GM12872 (cell line): Measurements from ENCODE around the gene NT5C2.

Experiments
- TF ChIP-seq, protein P1 (sequence below): IDR thresholded peaks from 3 replicates; pipeline ENCODE4 v1.5.1; 2011; ENCODE audit warnings: low read depth, mild to moderate bottlenecking, low read length, moderate library complexity; ENCODE audit not compliant: insufficient read depth

NT5C2 gene

DNA sequence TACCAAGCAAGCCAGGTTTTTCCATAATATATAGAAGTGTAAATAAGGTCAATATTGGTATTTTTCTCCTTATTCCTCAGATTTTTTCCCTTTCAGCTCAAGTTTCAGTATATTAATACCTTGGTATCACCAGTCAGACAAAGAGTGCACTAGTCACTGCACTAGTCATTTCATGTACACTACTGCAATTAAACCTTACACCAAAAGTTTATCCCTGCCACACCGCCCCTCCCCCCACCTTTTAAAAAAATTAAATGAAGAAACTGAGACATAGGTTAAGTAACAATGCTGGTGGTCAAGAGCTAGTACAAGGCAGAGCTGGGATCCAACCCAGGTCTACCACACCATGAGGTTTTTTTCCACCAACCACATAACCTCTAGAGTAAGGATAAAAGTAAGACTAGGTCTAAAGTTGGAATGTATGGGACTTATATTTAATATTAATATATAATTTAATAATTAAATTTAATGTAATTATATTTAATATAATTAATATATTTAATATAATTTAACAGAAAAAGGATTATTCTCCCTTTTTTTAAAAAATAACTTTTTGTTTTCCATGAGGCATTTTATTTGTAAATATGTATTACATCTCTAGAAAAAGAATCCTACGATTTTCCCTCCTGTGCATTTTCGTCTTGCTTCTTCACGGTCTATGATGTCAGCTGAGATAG lies 68.5 kb downstream of the NT5C2 start:
- TF ChIP-seq, protein P1, sequence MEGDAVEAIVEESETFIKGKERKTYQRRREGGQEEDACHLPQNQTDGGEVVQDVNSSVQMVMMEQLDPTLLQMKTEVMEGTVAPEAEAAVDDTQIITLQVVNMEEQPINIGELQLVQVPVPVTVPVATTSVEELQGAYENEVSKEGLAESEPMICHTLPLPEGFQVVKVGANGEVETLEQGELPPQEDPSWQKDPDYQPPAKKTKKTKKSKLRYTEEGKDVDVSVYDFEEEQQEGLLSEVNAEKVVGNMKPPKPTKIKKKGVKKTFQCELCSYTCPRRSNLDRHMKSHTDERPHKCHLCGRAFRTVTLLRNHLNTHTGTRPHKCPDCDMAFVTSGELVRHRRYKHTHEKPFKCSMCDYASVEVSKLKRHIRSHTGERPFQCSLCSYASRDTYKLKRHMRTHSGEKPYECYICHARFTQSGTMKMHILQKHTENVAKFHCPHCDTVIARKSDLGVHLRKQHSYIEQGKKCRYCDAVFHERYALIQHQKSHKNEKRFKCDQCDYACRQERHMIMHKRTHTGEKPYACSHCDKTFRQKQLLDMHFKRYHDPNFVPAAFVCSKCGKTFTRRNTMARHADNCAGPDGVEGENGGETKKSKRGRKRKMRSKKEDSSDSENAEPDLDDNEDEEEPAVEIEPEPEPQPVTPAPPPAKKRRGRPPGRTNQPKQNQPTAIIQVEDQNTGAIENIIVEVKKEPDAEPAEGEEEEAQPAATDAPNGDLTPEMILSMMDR: no peak

DNA sequence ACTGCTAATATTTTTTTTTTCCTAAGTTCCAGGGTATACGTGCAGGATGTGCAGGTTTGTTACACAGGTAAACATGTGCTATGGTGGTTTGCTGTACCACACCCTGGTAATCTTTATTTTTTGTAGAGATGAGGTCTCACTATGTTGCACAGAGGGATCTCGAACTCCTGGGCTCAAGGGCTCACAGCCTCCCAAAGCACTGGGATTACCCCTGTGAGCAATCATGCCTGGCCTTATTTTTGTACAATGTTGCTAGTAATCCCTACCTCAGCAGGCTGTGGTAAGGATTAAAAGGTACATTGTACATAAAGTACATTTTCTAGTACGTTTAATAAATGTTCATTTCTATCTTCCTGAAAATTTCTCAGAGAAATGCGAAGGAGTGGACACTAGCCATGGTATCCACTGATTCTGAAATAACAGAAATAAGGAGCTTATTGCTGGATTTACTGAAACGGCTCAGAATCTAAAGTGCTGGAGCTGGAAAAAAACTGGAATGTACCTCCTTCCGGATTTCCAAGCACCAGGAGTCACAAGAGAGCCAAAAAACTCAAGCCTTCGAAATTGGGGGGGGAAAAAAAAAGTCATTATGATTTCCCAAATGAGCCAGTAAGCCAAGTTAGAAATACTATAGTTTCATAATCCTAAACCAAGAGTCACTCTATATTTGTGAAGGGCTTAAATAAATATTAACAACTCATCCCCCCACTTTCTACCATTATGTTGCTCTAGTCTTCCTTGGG lies 69.6 kb downstream of the NT5C2 start:
- TF ChIP-seq, protein P1: no peak

DNA sequence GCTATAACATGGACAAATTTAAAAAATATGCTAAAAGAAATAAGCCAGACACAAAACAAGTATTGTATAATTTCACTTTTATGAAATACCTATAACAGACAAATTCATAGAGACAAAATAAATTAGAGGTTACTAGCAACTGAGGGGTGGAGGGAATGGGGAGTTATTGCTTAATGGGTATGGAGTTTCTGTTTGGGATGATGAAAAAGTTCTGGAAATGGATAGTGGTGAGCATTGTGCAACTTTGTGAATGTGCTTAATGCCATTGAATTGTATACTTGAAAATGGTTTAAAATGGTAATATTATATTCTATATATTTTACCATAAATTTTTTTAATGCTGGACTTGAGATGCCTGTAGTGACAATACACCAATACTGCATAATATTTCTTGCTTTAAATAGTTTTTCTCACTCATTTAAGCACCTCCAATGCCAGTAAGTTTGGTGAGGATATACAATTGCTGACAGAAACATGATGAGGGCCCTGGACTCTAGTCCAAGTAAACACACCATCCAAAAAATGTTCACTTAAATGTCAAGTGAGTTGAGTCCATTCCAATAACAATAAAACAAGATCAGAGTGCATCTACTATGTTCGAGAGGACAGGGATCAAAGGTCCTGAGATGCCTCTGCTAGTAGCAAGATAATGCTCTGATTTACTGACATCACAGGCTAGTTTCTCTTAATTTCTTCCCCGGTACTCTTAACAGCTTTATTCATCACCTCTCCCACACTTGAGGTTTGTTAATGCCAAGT lies 71.9 kb downstream of the NT5C2 start:
- TF ChIP-seq, protein P1: no peak

DNA sequence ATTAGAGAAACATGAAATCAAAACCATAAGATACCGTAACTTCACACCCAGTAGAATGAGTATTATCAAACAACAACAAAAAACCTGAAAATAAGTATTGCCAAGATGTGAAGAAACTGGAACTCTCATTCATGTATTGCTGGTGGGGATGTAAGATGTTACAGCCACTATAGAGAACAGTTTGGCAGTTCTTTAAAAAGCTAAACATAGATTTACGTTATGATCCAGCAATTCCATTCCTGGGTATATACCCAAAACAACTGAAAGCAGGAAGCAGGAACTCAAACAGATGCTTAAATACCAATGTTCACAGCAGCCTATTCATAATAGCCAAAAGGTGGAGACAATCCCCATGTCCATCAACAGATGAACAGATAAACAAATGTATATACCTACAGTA lies 72.5 kb downstream of the NT5C2 start:
- TF ChIP-seq, protein P1: no peak

DNA sequence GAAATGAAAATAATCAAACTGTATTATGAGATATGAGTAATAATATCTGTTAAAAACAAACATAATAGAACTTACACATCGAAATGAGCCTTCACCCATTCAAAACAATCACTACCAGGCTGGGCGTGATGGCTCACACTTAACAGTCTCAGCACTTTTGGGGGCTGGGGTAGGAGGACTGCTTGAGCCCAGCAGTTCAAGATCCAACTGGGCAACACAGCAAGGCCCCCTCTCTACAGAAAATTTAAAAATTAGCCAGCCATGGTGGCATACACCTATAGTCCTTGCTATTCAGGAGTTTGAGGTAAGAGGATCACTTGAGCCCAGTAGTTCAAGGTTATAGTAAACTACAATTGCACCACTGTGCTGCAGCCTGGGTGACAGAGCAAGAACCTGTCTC lies 75.8 kb downstream of the NT5C2 start:
- TF ChIP-seq, protein P1: no peak

DNA sequence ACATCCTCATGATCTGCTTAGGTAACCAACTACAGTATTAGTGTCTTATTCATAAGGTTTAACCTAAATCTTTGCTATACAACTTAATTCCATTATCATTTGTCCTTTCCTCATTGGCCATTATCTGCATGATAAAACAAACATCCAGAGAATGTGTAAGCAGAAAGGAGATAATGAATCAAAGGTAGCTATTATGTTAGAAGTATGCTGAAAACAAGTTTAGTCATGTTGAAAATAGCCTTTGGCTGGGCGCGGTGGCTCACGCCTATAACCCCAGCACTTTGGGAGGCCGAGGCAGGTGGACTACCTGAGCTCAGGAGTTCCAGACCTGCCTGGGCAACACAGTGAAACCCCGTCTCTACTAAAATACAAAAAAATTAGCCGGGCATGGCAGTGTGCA lies 78.2 kb downstream of the NT5C2 start:
- TF ChIP-seq, protein P1: no peak
